Fibroblast of lung (primary cell): Measurements from ENCODE around the gene SIX3.

Source experiments
- CTCF ChIP-seq, 2 donors: IDR thresholded peaks in 1 of 2; conservative IDR thresholded peaks in 1 of 2; 1 replicate in 1 of 2; 2 replicates in 1 of 2; pipeline ENCODE4 v1.5.1; 2011 to 2012; ENCODE audit warnings: low read length in 2 of 2, control low read depth in 1 of 2, inconsistent platforms in 1 of 2, low read depth in 1 of 2, mild to moderate bottlenecking in 1 of 2
- EZH2 ChIP-seq: IDR thresholded peaks from 2 replicates; pipeline ENCODE4 v1.5.1; 2012; ENCODE audit warnings: low read length, control low read depth, mild to moderate bottlenecking; ENCODE audit errors: missing control alignments

GRCh38 chr2:44989176-44989575 is 47.7 kb downstream of the SIX3 start:
- TF ChIP-seq CTCF (conservative IDR thresholded peaks at IDR 0.05 in 1 of 2, IDR thresholded peaks at IDR 0.05 in 1 of 2; ENCODE audit: low read depth in 1 of 2, low read length in 2 of 2): no peak
- no peak for TF ChIP-seq EZH2
